Psoas muscle (tissue), 8 donors: ENCODE data around the gene LMAN2. TPM values are rescaled to one million over a fixed set of nuclear protein-coding genes. Genes with fewer than 3 reads are reported as not detected.

Experiments
- ATAC-seq, 4 donors: fragments of 200-7000 bp; cut with Tn5 transposase; one replicate each; pipeline ENCODE4 v1.9.1; 2020; ENCODE audit warnings: moderate library complexity in 3 of 4, mild to moderate bottlenecking in 2 of 4
- DNase-seq, 2 donors: peaks; one replicate each; pipeline ENCODE4 v3.0.0-alpha.2; 2020
- H3K27ac ChIP-seq: fragments of 200-600 bp; one replicate; pipeline ENCODE4 v1.8.0; 2022
- H3K27me3 ChIP-seq, 3 donors: fragments of 200-600 bp in 1 of 3; one replicate each; pipeline versions ENCODE4 v1.6.1 to v1.8.0; 2013 to 2022; ENCODE audit warnings: low read length in 2 of 3, mild to moderate bottlenecking in 2 of 3, moderate library complexity in 1 of 3; ENCODE audit not compliant: insufficient read depth in 3 of 3
- H3K36me3 ChIP-seq, 2 donors: fragments of 200-600 bp in 1 of 2; one replicate each; pipeline versions ENCODE4 v1.6.1 to v1.8.0; 2013 to 2022; ENCODE audit warnings: low read depth in 1 of 2, mild to moderate bottlenecking in 1 of 2, moderate library complexity in 1 of 2; ENCODE audit not compliant: insufficient read depth in 1 of 2
- H3K4me1 ChIP-seq: fragments of 200-600 bp; one replicate; pipeline ENCODE4 v1.8.0; 2022
- H3K4me3 ChIP-seq: fragments of 200-600 bp; one replicate; pipeline ENCODE4 v1.8.0; 2022; ENCODE audit warnings: mild to moderate bottlenecking
- H3K9me3 ChIP-seq: fragments of 200-600 bp; one replicate; pipeline ENCODE4 v1.8.0; 2022
- CTCF ChIP-seq: fragments of 200-600 bp; IDR thresholded peaks from one replicate; pipeline ENCODE4 v1.8.0; 2022; ENCODE audit warnings: antibody characterized with exemption
- WGBS, 3 donors: extraction: QIAGEN DNeasy Blood & Tissue Kit; methylation state at CpG; one replicate each; pipeline versions ENCODE4 v1.1.6 to v1.1.7; 2013; 5-methylcytosine and 5-hydroxymethylcytosine counted together
- intact Hi-C, 2 donors: fragments of 100-400 bp; cut with DNase I; formaldehyde crosslinking; loops; one replicate each; pipeline versions ENCODE4 v1.11.0 to v1.14.2; 2022
- polyA plus RNA-seq, 3 donors: library from polyadenylated mRNA; stranded (reverse); fragments of 200-250 nt; gene quantifications; one replicate each; pipeline ENCODE4 v1.2.3, GENCODE V29; 2013
- total RNA-seq, 4 donors: library from RNA; stranded (reverse); fragmentation: NEBNext Ultra II Directional in 2 of 4; extraction: Animal tissue kit (Norgen Biotek cat#: 25700) in 2 of 4; gene quantifications; one replicate each; pipeline versions ENCODE4 v1.2.1 to v1.2.4, GENCODE V29; 2021 to 2023
- donor health status: healthy with polysubstance abuse.
- donor health status: DM: no; HTN: no; CAD: no; lungs with moderate emphysema.
- donor health status: Bipolar disorder and iron deficiency.
- donor health status: healthy.
- donor health status: DM: yes; HTN: yes; CAD: no.
- donor health status: DM: no; HTN: no; CAD: no.
- donor health status: DM: no; HTN: no; CAD: no.
- donor health status: DM: yes; HTN: yes; CAD: no.

Gene LMAN2
- total and polyA plus RNA-seq, 7 donors = 28.7 to 193 (median 55.8) TPM

GRCh38 chr5:177310332-177310731 lies 41.1 kb downstream of the LMAN2 start:
- peaks cover 34% of the 10 kb centered on the region for H3K4me1 ChIP-seq
- intact Hi-C loops = loop anchor here (5.0 to 10.0 kb wide), 3 partner anchors 42 to 144 kb away; partner anchors contain the start of gene LMAN2 (in 1 of the 2)
- peak overlapping the region; percentile 72 for H3K27ac ChIP-seq
- ATAC-seq (no peak), DNase-seq (peak in 1 of 2 donors; percentile 51)
- WGBS, 3 donors = 82 to 85% (median 83%) methylated on average over 11 to 13 of the region's 13 CpGs
- H3K36me3 ChIP-seq = peaks cover 0 to 22% of the 10 kb centered on the region in 2 donors
- no peak for TF ChIP-seq CTCF
- H3K9me3 ChIP-seq = no peaks in the 10 kb centered on the region
- no peaks in the 10 kb centered on the region for H3K27me3 ChIP-seq
- H3K4me3 ChIP-seq = no peak overlapping the region

- no peaks in the 10 kb centered on the region for H3K9me3 ChIP-seq
- peak overlapping the region; percentile 72 for H3K27ac ChIP-seq
- peak; percentile 65 to 82 for DNase-seq
- ATAC-seq = peak; percentile 62 to 72 (median 66)
- peaks cover 41% of the 10 kb centered on the region for H3K4me1 ChIP-seq
- intact Hi-C loops = loop anchor here (5.0 to 10.0 kb wide), 3 partner anchors 43 to 145 kb away; partner anchors contain the start of gene LMAN2 (in 1 of the 2)
- no peak overlapping the region for H3K4me3 ChIP-seq
- TF ChIP-seq CTCF = peak; percentile 89
- H3K27me3 ChIP-seq = no peaks in the 10 kb centered on the region
- peaks cover 0 to 28% of the 10 kb centered on the region in 2 donors for H3K36me3 ChIP-seq
- WGBS, 3 donors = 17 to 34% (median 18%) methylated on average over 10 of the region's 10 CpGs
These were observed 41.9 kb downstream of the LMAN2 start for GRCh38 chr5:177309351-177310191.

- H3K4me1 ChIP-seq = peaks cover 45% of the 10 kb centered on the region
- intact Hi-C loops = no loop called here
- H3K27ac ChIP-seq = peak overlapping the region; percentile 72
- H3K9me3 ChIP-seq = no peaks in the 10 kb centered on the region
- no peak overlapping the region for H3K4me3 ChIP-seq
- 83 to 88% (median 84%) methylated on average over 11 of the region's 11 CpGs for WGBS, 3 donors
- peaks cover 0 to 28% of the 10 kb centered on the region in 2 donors for H3K36me3 ChIP-seq
- no peak for DNase-seq
- no peak for ATAC-seq
- no peaks in the 10 kb centered on the region for H3K27me3 ChIP-seq
- TF ChIP-seq CTCF = no peak
These were observed 42.7 kb downstream of the LMAN2 start for GRCh38 chr5:177308740-177309139.

GRCh38 chr5:177307544-177308363 lies 43.7 kb downstream of the LMAN2 start:
- DNase-seq = peak in 1 of 2 donors; percentile 59

More at GRCh38 chr5:177307544-177308363, 43.7 kb downstream of the LMAN2 start:
- WGBS, 3 donors = 72 to 88% (median 73%) methylated on average over 34 to 43 of the region's 43 CpGs
- Histone ChIP-seq H3K36me3 (peaks cover 0 to 28% of the 10 kb centered on the region in 2 donors), H3K27me3 (no peaks in the 10 kb centered on the region), H3K27ac (peak overlapping the region; percentile 72), H3K4me3 (no peak overlapping the region), H3K9me3 (no peaks in the 10 kb centered on the region), H3K4me1 (peaks cover 41% of the 10 kb centered on the region)
- TF ChIP-seq CTCF = no peak
- ATAC-seq = no peak
- intact Hi-C loops = no loop called here
